AG09309 (cell line): Measurements from ENCODE around the gene IGSF5.
"Not testable (repeated sequence)": the region's sequence is repeated elsewhere in the genome, so short reads cannot be mapped to it uniquely, and the experiment has no call there.

Source experiments
- DNase-seq: peaks from one replicate; pipeline ENCODE4 v3.0.0-alpha.2; 2010; ENCODE audit warnings: low read depth
- H3K4me3 ChIP-seq: 2 replicates; pipeline ENCODE4 v1.5.1; 2011; ENCODE audit warnings: mild to moderate bottlenecking, low read depth, low read length, moderate library complexity; ENCODE audit not compliant: control insufficient read depth
- CTCF ChIP-seq: IDR thresholded peaks from 2 replicates; pipeline ENCODE4 v1.5.1; 2011; ENCODE audit warnings: mild to moderate bottlenecking, low read depth, low read length, inconsistent platforms; ENCODE audit not compliant: insufficient read depth, control insufficient read depth; ENCODE audit errors: missing control alignments

IGSF5 gene

GRCh38 chr21:39730418-39731157 lies 14.4 kb upstream of the IGSF5 start:
- no peak for TF ChIP-seq CTCF
- H3K4me3 ChIP-seq: no peak overlapping the region
- no peak for DNase-seq

GRCh38 chr21:39736716-39737115 lies 8.3 kb upstream of the IGSF5 start:
- H3K4me3 ChIP-seq: no peak overlapping the region
- no peak for DNase-seq
- no peak for TF ChIP-seq CTCF

GRCh38 chr21:39737376-39738000 lies 7.5 kb upstream of the IGSF5 start:
- no peak for DNase-seq
- no peak overlapping the region for H3K4me3 ChIP-seq
- no peak for TF ChIP-seq CTCF

- TF ChIP-seq CTCF: no peak
- DNase-seq: no peak
- H3K4me3 ChIP-seq: no peak overlapping the region
These were observed 6.4 kb upstream of the IGSF5 start for GRCh38 chr21:39738566-39738965.

- H3K4me3 ChIP-seq, DNase-seq: not testable (repeated sequence)
These were observed 5.5 kb upstream of the IGSF5 start for GRCh38 chr21:39739531-39739930.

GRCh38 chr21:39742561-39742960 lies 2.4 kb upstream of the IGSF5 start:
- not testable (repeated sequence) for H3K4me3 ChIP-seq, DNase-seq

GRCh38 chr21:39745332-39745731 lies 349 bp downstream of the IGSF5 start:
- DNase-seq, H3K4me3 ChIP-seq: not testable (repeated sequence)

- no peak overlapping the region for H3K4me3 ChIP-seq
- TF ChIP-seq CTCF: no peak
- no peak for DNase-seq
These were observed 5.7 kb downstream of the IGSF5 start for GRCh38 chr21:39750670-39751069.
